K562 (cell line): ENCODE measurements around the gene CRYBB2.

Experiments
- EP300 ChIP-seq: IDR thresholded peaks from 2 replicates; pipeline ENCODE4 v1.6.1; 2012; ENCODE audit warnings: low read length, improper control_type of control experiment
- EZH2 ChIP-seq: IDR thresholded peaks from 2 replicates; pipeline ENCODE4 v1.6.1; 2012; ENCODE audit warnings: low read depth, mild to moderate bottlenecking, inconsistent platforms, low read length, borderline replicate concordance
- ZNF174 ChIP-seq: fragments of 250-450 bp; sonication (Bioruptor Pico); IDR thresholded peaks from 2 replicates; pipeline ENCODE4 v1.4.0; 2020; ENCODE audit warnings: mild to moderate bottlenecking
- ZNF507 ChIP-seq: conservative IDR thresholded peaks from 2 replicates; pipeline ENCODE4 v1.6.1; 2017; ENCODE audit warnings: missing genetic modification characterization, missing compliant biosample characterization
- TF ChIP-seq, protein P1 (sequence below), 2 experiments: fragments of 450-650 bp in 1 of 2; sonication (generic) in 1 of 2; formaldehyde crosslinking in 1 of 2; IDR thresholded peaks; 2 replicates each; pipeline versions ENCODE4 v1.7.1 to v1.9.0; 2016 to 2022; ENCODE audit warnings: inconsistent platforms in 1 of 2, mild to moderate bottlenecking in 1 of 2, missing genetic modification reagents in 1 of 2

DNA sequence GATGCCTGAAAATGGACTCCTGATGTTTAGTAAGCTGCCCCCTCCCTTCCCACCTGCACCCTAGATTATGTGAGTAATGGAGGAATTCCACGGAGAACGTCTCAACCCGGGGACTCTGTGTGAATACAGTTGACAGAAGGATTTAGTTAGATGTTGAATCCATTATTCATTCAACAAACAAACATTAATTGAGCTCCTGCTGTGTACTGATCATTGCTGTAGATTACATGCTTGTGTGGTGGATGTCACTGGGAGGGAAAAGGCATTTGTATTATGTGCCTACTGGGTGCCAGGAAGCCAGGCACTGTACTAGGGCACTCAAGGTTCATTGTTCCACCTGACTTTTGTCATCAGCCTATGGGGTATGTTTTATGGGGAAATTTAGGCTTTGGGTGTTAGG is 42.6 kb upstream of the CRYBB2 start:
- TF ChIP-seq, protein P1, sequence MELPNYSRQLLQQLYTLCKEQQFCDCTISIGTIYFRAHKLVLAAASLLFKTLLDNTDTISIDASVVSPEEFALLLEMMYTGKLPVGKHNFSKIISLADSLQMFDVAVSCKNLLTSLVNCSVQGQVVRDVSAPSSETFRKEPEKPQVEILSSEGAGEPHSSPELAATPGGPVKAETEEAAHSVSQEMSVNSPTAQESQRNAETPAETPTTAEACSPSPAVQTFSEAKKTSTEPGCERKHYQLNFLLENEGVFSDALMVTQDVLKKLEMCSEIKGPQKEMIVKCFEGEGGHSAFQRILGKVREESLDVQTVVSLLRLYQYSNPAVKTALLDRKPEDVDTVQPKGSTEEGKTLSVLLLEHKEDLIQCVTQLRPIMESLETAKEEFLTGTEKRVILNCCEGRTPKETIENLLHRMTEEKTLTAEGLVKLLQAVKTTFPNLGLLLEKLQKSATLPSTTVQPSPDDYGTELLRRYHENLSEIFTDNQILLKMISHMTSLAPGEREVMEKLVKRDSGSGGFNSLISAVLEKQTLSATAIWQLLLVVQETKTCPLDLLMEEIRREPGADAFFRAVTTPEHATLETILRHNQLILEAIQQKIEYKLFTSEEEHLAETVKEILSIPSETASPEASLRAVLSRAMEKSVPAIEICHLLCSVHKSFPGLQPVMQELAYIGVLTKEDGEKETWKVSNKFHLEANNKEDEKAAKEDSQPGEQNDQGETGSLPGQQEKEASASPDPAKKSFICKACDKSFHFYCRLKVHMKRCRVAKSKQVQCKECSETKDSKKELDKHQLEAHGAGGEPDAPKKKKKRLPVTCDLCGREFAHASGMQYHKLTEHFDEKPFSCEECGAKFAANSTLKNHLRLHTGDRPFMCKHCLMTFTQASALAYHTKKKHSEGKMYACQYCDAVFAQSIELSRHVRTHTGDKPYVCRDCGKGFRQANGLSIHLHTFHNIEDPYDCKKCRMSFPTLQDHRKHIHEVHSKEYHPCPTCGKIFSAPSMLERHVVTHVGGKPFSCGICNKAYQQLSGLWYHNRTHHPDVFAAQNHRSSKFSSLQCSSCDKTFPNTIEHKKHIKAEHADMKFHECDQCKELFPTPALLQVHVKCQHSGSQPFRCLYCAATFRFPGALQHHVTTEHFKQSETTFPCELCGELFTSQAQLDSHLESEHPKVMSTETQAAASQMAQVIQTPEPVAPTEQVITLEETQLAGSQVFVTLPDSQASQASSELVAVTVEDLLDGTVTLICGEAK (IDR thresholded peaks at IDR 0.05): no peak
- TF ChIP-seq, protein P1 (CRISPR knock-in tag; IDR thresholded peaks at IDR 0.05): no peak
- TF ChIP-seq ZNF507 (tag): no peak
- no peak for TF ChIP-seq ZNF174
- TF ChIP-seq EP300: no peak
- TF ChIP-seq EZH2: no peak
